D721Med (cell line): ENCODE data around the gene MUC5AC.

Experiments
- DNase-seq: peaks from one replicate; pipeline ENCODE4 v3.0.0; 2011; ENCODE audit warnings: low spot score; ENCODE audit not compliant: insufficient read length
- FAIRE-seq: peaks from 2 replicates; lab custom pipeline; 2011; peaks lifted over from hg19 to GRCh38; lab: Jason Lieb, UNC
- CTCF ChIP-seq: IDR thresholded peaks from 2 replicates; pipeline ENCODE4 v1.5.1; 2012; ENCODE audit warnings: mild to moderate bottlenecking, control low read depth; ENCODE audit not compliant: insufficient read depth; ENCODE audit errors: missing control alignments

Gene MUC5AC

GRCh38 chr11:1194231-1194976, 36.7 kb downstream of the MUC5AC start:
- DNase-seq (no peak), FAIRE-seq (no peak)
- no peak for TF ChIP-seq CTCF

- no peak for DNase-seq
- no peak for TF ChIP-seq CTCF
Measured at GRCh38 chr11:1194977-1195681, 37.4 kb downstream of the MUC5AC start.

GRCh38 chr11:1195682-1196515, 38.1 kb downstream of the MUC5AC start:
- DNase-seq (no peak), FAIRE-seq (no peak)
- TF ChIP-seq CTCF, result no peak

More at GRCh38 chr11:1194977-1195681, 37.4 kb downstream of the MUC5AC start:
- no peak for FAIRE-seq

- FAIRE-seq (no peak), DNase-seq (no peak)
- TF ChIP-seq CTCF, result no peak
Measured at GRCh38 chr11:1196516-1197391, 39.0 kb downstream of the MUC5AC start.

- TF ChIP-seq CTCF, result no peak
- FAIRE-seq (no peak), DNase-seq (no peak)
Measured at GRCh38 chr11:1197431-1197885, 39.7 kb downstream of the MUC5AC start.

GRCh38 chr11:1197886-1198560, 40.3 kb downstream of the MUC5AC start:
- TF ChIP-seq CTCF, result no peak
- DNase-seq (no peak), FAIRE-seq (no peak)
